ENCODE data around the gene LRRIQ4.
A peak's percentile ranks its signal among the peaks of the same experiment; 100 is the strongest.

LRRIQ4 gene

GRCh38 chr3:169879013-169879557, 66.4 kb downstream of the LRRIQ4 start:
- no peaks in the 10 kb centered on the region; the same call in 1 of the 2 replicates for H3K27me3 ChIP-seq (ENCODE audit: insufficient read depth, low read length)
- no peak overlapping the region for H2AFZ ChIP-seq (ENCODE audit: low read length, unreplicated experiment)

GRCh38 chr3:169879845-169880575, 67.3 kb downstream of the LRRIQ4 start:
- no peak overlapping the region for H3K4me3 ChIP-seq (ENCODE audit: low read depth, low read length)
- peaks cover 5% of the 10 kb centered on the region for H3K4me1 ChIP-seq (ENCODE audit: control insufficient read depth, insufficient read depth, low read length, unreplicated experiment)
- H3K27me3 ChIP-seq (ENCODE audit: insufficient read depth, low read length): no peaks in the 10 kb centered on the region; the same call in 1 of the 2 replicates
- no peak overlapping the region for H2AFZ ChIP-seq (ENCODE audit: low read length, unreplicated experiment)
- H3K27ac ChIP-seq (ENCODE audit: low read depth, low read length): no peak overlapping the region
- no peaks in the 10 kb centered on the region for H3K36me3 ChIP-seq (ENCODE audit: insufficient read depth, low read length)
- no peaks in the 10 kb centered on the region for H3K79me2 ChIP-seq (ENCODE audit: control insufficient read depth, insufficient read depth, low read length, unreplicated experiment)

More at GRCh38 chr3:169879013-169879557, 66.4 kb downstream of the LRRIQ4 start:
- H3K27ac ChIP-seq (ENCODE audit: low read depth, low read length): no peak overlapping the region
- H3K4me1 ChIP-seq (ENCODE audit: control insufficient read depth, insufficient read depth, low read length, unreplicated experiment): peaks cover 5% of the 10 kb centered on the region
- no peaks in the 10 kb centered on the region for H3K36me3 ChIP-seq (ENCODE audit: insufficient read depth, low read length)
- no peak overlapping the region for H3K4me3 ChIP-seq (ENCODE audit: low read depth, low read length)
- H3K79me2 ChIP-seq (ENCODE audit: control insufficient read depth, insufficient read depth, low read length, unreplicated experiment): no peaks in the 10 kb centered on the region

GRCh38 chr3:169880576-169881250, 68.0 kb downstream of the LRRIQ4 start:
- Histone ChIP-seq H3K4me1 (ENCODE audit: control insufficient read depth, insufficient read depth, low read length, unreplicated experiment) (peaks cover 5% of the 10 kb centered on the region), H3K4me3 (ENCODE audit: low read depth, low read length) (no peak overlapping the region), H2AFZ (ENCODE audit: low read length, unreplicated experiment) (no peak overlapping the region), H3K27me3 (ENCODE audit: insufficient read depth, low read length) (no peaks in the 10 kb centered on the region; the same call in 1 of the 2 replicates), H3K36me3 (ENCODE audit: insufficient read depth, low read length) (no peaks in the 10 kb centered on the region), H3K79me2 (ENCODE audit: control insufficient read depth, insufficient read depth, low read length, unreplicated experiment) (no peaks in the 10 kb centered on the region), H3K27ac (ENCODE audit: low read depth, low read length) (no peak overlapping the region)

- no peaks in the 10 kb centered on the region for H3K36me3 ChIP-seq (ENCODE audit: insufficient read depth, low read length)
- no peaks in the 10 kb centered on the region; the same call in 1 of the 2 replicates for H3K27me3 ChIP-seq (ENCODE audit: insufficient read depth, low read length)
- peak overlapping the region; percentile 15 for H2AFZ ChIP-seq (ENCODE audit: low read length, unreplicated experiment)
- no peaks in the 10 kb centered on the region for H3K79me2 ChIP-seq (ENCODE audit: control insufficient read depth, insufficient read depth, low read length, unreplicated experiment)
- no peak overlapping the region for H3K27ac ChIP-seq (ENCODE audit: low read depth, low read length)
- H3K4me3 ChIP-seq (ENCODE audit: low read depth, low read length): no peak overlapping the region
- H3K4me1 ChIP-seq (ENCODE audit: control insufficient read depth, insufficient read depth, low read length, unreplicated experiment): peaks cover 9% of the 10 kb centered on the region
These were observed 74.0 kb downstream of the LRRIQ4 start for GRCh38 chr3:169886671-169887070.
